GM13976 (cell line): ENCODE data around the gene TNRC6C.

Experiments
- DNase-seq: peaks from one replicate; pipeline ENCODE4 v3.0.0; 2012; ENCODE audit warnings: low spot score
- in situ Hi-C: fragments of 300-500 bp; cut with MboI; formaldehyde crosslinking; loops from one replicate; pipeline ENCODE4 v1.12.0; 2022; ENCODE audit warnings: low sequenced_read_pairs, mixed read lengths, inconsistent platforms; ENCODE audit not compliant: unreplicated experiment
- TF ChIP-seq, protein P1 (sequence below): IDR thresholded peaks from 2 replicates; pipeline ENCODE4 v1.5.1; 2012; ENCODE audit warnings: borderline replicate concordance, mild to moderate bottlenecking; ENCODE audit not compliant: insufficient read depth; ENCODE audit errors: extremely low read depth, missing control alignments, control extremely low read depth

The TNRC6C gene

DNA sequence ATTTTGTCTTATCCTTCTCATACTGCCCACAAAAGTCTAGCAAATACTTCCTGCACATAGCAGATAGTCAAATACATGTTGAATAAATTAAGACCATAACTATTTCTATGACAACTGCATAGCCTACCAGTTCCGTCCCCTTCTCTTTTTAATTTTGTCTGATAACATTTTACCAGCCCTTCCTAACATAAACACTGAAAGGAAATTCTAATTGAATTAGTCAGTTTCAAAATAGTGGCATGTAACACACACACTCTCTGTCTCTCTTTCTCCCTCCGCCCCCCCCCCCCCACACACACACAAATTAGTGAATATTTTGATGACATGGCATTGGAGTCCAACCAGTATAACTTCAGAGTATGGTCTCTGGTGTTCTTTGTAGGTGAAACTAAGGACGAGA, 41.8 kb downstream of the TNRC6C start:
- in situ Hi-C loops: no loop called here
- TF ChIP-seq, protein P1, sequence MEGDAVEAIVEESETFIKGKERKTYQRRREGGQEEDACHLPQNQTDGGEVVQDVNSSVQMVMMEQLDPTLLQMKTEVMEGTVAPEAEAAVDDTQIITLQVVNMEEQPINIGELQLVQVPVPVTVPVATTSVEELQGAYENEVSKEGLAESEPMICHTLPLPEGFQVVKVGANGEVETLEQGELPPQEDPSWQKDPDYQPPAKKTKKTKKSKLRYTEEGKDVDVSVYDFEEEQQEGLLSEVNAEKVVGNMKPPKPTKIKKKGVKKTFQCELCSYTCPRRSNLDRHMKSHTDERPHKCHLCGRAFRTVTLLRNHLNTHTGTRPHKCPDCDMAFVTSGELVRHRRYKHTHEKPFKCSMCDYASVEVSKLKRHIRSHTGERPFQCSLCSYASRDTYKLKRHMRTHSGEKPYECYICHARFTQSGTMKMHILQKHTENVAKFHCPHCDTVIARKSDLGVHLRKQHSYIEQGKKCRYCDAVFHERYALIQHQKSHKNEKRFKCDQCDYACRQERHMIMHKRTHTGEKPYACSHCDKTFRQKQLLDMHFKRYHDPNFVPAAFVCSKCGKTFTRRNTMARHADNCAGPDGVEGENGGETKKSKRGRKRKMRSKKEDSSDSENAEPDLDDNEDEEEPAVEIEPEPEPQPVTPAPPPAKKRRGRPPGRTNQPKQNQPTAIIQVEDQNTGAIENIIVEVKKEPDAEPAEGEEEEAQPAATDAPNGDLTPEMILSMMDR: no peak
- DNase-seq: no peak

DNA sequence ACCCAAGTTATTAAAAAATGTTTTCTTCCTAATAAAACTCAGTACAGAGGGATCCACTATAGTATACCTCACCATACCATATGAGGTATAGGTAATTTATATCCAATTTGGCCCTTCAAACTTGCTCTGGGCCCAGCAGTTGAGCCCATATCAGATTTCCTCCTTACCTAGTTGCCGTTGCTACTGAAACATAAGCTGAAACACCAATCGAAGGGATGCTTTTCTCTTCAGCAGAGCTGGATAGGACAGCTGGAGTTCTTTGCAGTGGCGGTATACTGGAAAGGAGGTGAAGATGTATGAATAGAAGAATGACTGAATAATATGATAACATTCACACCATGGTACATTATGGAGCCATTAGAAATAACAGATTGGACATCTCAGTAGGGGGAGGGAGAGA, 42.7 kb downstream of the TNRC6C start:
- DNase-seq: no peak
- in situ Hi-C loops: no loop called here
- TF ChIP-seq, protein P1: no peak

DNA sequence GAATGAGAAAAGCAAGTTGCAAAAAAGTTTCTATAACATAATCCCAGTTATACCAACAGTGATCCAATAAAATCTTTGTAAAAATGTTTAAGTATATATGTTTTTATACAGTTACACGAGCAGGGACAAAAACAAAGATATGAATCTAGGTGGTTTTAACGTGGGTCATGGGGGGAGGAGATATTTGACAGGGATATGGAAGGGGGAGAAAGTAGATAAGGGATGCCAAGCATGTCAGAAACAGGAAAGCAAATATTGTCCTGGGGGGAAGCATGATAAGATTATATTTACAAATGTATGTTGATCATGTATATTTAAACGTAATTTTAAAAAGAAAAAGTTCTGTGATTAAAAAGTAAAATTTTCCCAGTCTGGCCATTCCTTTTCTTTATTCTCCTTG, 43.1 kb downstream of the TNRC6C start:
- TF ChIP-seq, protein P1: no peak
- in situ Hi-C loops: no loop called here
- DNase-seq: no peak

DNA sequence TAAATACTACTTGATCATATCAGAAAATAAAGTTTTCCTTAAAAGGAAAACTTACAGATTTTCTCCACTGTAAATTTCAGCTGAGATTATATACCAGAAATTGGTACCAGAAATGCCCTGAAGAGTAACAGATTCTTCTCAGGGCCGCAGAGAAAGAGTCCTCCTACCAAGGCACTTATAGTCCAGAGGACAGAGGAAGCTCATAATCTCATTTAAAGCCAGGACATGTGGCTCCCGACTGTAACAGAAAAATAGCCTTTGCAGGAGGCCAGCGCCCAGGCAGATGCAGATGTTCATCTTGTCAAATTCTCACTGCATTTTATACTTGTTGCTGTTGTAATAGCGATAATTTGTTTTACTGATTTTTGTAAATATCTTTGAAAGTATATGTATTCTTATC, 43.7 kb downstream of the TNRC6C start:
- in situ Hi-C loops: no loop called here
- no peak for DNase-seq
- TF ChIP-seq, protein P1: no peak

DNA sequence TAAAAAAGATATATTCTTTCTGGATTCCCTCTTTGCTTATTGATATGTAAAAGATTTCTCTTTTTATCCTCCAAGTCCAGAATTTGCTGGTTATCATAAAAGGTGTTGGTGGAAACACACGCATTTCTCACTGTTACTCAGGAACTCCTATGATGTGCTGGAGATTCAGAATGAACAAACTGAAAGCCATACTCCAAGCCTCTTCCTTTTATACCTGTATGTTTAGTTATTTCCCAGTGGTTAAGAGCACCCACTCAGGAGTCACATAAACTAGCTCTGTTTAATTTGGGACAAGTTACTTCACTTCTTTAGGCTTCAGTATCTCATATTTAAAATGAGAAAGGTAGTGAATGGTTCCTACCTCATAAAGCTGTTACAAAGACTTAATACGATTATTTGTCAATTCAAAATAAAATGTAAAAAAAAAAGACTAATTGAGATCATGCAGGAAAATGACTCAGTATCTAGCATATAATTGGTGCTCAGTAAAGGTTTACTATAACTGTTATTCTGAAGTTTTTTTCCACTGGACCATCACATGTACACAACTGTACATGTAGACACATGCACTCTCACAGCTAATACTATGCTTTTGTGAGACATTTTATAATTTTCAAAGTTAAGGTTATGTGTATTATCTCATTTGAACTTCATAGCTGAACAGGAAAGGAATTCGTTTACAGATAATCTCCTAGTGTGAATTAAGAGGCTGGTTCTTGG, 47.1 kb downstream of the TNRC6C start:
- TF ChIP-seq, protein P1: no peak
- in situ Hi-C loops: no loop called here
- DNase-seq: no peak

DNA sequence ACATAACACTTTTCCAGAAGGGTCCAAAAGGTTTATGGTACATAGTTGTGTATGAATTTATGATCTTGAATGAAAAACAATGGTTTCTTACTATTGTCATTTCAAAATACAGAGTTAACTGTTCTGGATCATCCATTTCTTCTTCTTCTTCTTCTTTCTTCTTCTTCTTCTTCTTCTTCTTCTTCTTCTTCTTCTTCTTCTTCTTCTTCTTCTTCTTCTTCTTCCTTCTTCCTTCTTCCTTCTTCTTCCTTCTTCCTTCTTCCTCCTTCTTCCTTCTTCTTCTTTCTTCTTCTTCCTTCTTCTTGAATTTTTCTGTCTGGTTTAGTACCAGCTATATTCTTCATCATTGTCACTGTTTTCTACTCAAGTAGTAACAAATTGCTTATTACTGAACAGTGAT, 47.8 kb downstream of the TNRC6C start:
- no peak for DNase-seq
- TF ChIP-seq, protein P1: no peak
- in situ Hi-C loops: no loop called here
